Epithelial cell of esophagus (primary cell): ENCODE results near the gene CYP2C9.

Experiments
- DNase-seq: peaks from one replicate; pipeline ENCODE4 v3.0.0; 2010; ENCODE audit warnings: low read depth
- H3K4me3 ChIP-seq: 2 replicates; pipeline ENCODE4 v1.5.1; 2011; ENCODE audit warnings: mild to moderate bottlenecking, low read length, control low read depth
- TF ChIP-seq, protein P1 (sequence below): IDR thresholded peaks from 2 replicates; pipeline ENCODE4 v1.5.1; 2011; ENCODE audit warnings: low read depth, mild to moderate bottlenecking, low read length, control low read depth, inconsistent platforms; ENCODE audit not compliant: insufficient read depth; ENCODE audit errors: missing control alignments

Gene CYP2C9

DNA sequence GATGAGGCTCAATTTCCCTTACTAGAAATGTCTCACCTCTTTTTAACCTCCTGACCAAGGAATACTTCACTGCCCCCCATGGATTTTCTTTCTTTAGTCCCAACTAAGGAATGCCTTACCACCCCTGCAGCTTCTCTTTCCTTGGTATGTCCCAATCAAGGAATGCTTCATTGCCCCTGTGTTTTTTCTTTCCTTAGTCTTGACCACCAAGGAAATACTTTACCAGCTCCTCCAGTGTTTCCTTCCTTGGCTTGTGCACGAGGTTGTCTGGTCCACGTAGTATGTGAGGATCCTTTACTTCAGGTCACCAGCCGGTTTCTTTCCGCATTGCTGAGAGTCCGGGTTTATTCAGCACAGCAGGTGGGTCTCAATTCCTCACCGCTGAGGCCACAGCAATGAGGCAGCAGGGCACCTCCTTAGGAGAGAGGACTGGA, 59.3 kb downstream of the CYP2C9 start:
- DNase-seq: no peak
- TF ChIP-seq, protein P1, sequence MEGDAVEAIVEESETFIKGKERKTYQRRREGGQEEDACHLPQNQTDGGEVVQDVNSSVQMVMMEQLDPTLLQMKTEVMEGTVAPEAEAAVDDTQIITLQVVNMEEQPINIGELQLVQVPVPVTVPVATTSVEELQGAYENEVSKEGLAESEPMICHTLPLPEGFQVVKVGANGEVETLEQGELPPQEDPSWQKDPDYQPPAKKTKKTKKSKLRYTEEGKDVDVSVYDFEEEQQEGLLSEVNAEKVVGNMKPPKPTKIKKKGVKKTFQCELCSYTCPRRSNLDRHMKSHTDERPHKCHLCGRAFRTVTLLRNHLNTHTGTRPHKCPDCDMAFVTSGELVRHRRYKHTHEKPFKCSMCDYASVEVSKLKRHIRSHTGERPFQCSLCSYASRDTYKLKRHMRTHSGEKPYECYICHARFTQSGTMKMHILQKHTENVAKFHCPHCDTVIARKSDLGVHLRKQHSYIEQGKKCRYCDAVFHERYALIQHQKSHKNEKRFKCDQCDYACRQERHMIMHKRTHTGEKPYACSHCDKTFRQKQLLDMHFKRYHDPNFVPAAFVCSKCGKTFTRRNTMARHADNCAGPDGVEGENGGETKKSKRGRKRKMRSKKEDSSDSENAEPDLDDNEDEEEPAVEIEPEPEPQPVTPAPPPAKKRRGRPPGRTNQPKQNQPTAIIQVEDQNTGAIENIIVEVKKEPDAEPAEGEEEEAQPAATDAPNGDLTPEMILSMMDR: no peak
- H3K4me3 ChIP-seq: no peak overlapping the region

DNA sequence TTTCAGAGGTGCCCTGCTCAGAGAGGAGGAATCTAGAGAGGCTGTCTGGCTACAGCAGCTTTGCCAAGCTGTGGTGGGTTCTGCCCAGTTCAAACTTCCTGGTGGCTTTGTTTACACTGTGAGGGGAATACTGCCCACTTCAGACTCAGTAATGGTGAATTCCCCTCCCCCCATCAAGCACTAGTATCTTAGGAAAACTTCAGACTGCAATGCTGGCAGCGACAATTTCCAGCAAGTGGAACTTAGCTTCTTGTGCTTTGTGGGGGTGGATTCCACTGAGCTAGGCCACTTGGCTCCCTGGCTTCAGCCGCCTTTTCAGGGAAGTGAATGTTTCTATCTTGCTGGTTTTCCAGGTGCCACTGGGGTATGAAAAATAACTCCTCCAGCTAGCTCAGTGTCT, 88.0 kb downstream of the CYP2C9 start:
- DNase-seq: no peak
- TF ChIP-seq, protein P1: no peak
- H3K4me3 ChIP-seq: no peak overlapping the region

DNA sequence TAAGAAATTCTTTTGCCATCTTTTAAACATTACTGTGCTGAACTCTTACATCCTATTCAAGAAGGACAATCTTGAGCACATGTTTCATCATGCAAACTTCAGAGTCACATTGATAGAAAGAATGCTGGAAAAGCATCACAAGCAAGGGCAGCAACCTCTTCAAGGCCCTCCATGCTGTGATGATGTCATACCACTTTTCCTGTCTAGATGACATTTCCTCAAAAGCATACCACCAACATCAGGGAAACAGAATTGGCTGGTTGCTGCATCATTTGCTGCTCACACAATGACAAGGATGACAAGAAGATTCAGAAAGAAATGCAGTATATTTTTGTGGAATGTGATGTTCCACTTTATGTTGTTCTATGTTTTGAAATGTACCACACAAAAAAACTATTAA, 93.2 kb downstream of the CYP2C9 start:
- no peak for DNase-seq
- TF ChIP-seq, protein P1: no peak
- no peak overlapping the region for H3K4me3 ChIP-seq

DNA sequence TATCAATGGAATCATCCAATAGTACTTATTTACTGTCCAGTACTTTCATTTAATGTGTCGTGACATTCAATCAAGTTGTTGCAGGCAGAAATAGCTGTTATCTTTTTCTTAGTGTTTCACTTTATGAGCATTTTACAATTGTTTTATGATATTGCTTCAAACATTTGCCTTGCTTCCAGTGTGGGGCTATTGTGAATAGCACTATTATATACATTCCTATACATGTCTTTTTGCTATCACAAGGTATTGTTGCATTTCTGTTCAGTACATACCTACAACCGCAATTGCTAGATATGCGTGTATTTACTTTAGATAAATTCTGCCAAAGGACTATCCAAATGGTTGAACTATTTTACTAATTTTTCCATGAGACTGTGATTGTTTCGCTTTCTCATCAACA, 95.9 kb downstream of the CYP2C9 start:
- no peak overlapping the region for H3K4me3 ChIP-seq
- TF ChIP-seq, protein P1: no peak
- no peak for DNase-seq

DNA sequence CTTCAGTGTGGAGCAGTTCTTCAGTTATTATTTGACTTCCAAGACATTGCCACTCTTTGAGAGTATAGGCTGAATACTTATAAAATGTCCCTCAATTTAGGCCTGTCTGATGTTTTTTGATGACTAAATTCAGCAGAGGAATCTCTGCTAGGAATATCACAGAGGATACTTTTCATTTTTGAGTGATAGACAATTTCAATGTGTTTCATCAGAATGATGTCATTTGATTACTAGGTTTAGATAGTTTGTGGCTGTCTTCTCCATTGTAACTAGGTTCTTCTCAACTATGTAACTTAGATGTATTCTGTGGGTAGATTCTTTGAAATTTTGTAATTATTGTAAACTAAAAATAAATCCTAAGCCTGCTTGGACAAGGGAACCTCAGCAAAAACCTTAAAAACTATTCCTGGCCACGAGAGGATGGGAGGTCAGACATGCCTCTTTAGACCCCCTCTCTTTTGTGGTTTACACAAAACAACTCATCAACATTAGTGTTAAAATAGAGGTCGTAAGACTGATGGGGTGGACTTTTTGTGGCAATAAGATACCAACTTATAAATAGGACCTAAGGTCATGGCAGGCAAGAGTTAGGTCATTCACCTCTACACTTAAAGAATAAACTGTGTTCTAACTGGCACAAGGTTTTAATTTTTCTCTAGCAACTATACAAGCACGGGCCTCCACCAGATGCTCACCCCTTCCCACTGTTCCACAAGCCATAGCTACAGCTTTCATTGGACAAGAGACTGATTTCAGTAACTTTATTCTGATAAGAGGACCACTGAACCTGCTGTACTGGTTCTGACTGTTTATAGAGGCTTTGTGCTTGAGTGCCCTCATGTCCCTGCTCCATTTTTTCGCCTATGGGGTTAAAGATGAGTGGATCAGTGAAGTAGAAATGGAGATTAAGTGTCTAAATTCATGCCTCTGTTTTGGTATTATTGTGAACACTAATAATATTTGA, 97.2 kb downstream of the CYP2C9 start:
- no peak for DNase-seq
- TF ChIP-seq, protein P1: no peak
- H3K4me3 ChIP-seq: no peak overlapping the region

DNA sequence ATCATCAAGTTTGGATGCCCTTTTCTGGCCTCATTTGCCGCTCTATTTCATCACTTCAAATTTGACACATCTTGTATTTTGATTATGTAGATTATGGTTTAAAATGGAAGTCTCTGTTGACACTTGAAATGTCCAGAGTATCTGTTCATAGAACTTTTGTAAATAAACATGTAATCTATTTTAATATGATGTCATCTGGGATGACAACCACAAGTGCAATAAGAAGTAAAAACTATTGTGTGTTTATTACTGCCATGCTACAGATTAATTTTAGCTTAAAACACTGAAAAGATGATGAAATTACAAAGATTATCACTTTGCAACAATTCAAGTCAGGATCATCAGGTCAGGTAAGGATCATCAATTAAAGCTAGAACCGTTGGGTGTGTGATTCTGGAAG, 100.8 kb downstream of the CYP2C9 start:
- DNase-seq: no peak
- no peak overlapping the region for H3K4me3 ChIP-seq
- TF ChIP-seq, protein P1: no peak
